ENCODE measurements around the gene DDX28. TPM values are rescaled to one million over a fixed set of nuclear protein-coding genes. Genes with fewer than 3 reads are reported as not detected.

DDX28 gene
- polyA plus RNA-seq, 3 donors: 14.7 to 42.9 (median 27.7) TPM

GRCh38 chr16:67979955-67980678, 42.9 kb downstream of the DDX28 start, which contains the start of gene DPEP3:
TSS of gene DPEP3 (minus strand) at chr16:67980499. CDS start at chr16:67980380, 119 bp downstream.
- Mint-ChIP-seq H3K36me3 (no peaks in the 10 kb centered on the region), H3K4me1 (peaks cover 22% of the 10 kb centered on the region), H3K4me3 (no peak within 1 kb of the TSS), H3K27ac (no peak within 1 kb of the TSS), H3K27me3 (ENCODE audit: low read depth in 3 of 3) (peaks cover 0 to 17% (median 7%) of the 10 kb centered on the region in 3 donors), H3K9me3 (peaks cover 0 to 8% (median 3%) of the 10 kb centered on the region in 7 donors)
- no peaks in the 10 kb centered on the region for H3K9me3 ChIP-seq (replicated peaks in 1 of 2; ENCODE audit: control insufficient read depth in 1 of 2, insufficient read depth in 1 of 2, low read length in 2 of 2)
- H3K4me2 ChIP-seq (replicated peaks; ENCODE audit: extremely low read depth, low read length, poor library complexity, severe bottlenecking): no peak within 1 kb of the TSS
- H3K27ac ChIP-seq (ENCODE audit: low read depth in 1 of 2, low read length in 2 of 2): no peak within 1 kb of the TSS
- H4K20me1 ChIP-seq (ENCODE audit: insufficient read depth, low read length): no peaks in the 10 kb centered on the region
- H3K79me2 ChIP-seq (ENCODE audit: insufficient read depth, low read length): no peaks in the 10 kb centered on the region
- 85% methylated on average over 46 of the region's 62 CpGs for WGBS (ENCODE audit: insufficient coverage)
- no peak within 1 kb of the TSS for H3K4me3 ChIP-seq (replicated peaks in 1 of 3; ENCODE audit: low read depth in 2 of 3, low read length in 3 of 3)
- no peak within 1 kb of the TSS for H3K9ac ChIP-seq (ENCODE audit: insufficient read depth, low read length, poor library complexity, severe bottlenecking)
- no peaks in the 10 kb centered on the region for H3K27me3 ChIP-seq (ENCODE audit: control insufficient read depth in 2 of 2, insufficient read depth in 2 of 2, low read length in 2 of 2)
- DNase-seq: no peak
- intact Hi-C loops (cut with micrococcal nuclease): no loop called here
- no peak within 1 kb of the TSS for H2AFZ ChIP-seq (ENCODE audit: insufficient read depth, low read depth, low read length, poor library complexity, severe bottlenecking)
- H3K4me1 ChIP-seq (ENCODE audit: control insufficient read depth in 1 of 2, insufficient read depth in 2 of 2, low read length in 2 of 2): peaks cover 18% of the 10 kb centered on the region in 2 donors
- peak; percentile 70 for TF ChIP-seq CTCF (IDR thresholded peaks at IDR 0.05)
- no peaks in the 10 kb centered on the region for H3K36me3 ChIP-seq (replicated peaks in 1 of 2; ENCODE audit: control insufficient read depth in 1 of 2, insufficient read depth in 2 of 2, low read length in 2 of 2)

GRCh38 chr16:67977469-67978227, 45.4 kb downstream of the DDX28 start:
- Histone ChIP-seq H4K20me1 (ENCODE audit: insufficient read depth, low read length) (no peaks in the 10 kb centered on the region), H3K9me3 (replicated peaks in 1 of 2; ENCODE audit: control insufficient read depth in 1 of 2, insufficient read depth in 1 of 2, low read length in 2 of 2) (no peaks in the 10 kb centered on the region), H3K27ac (ENCODE audit: low read depth in 1 of 2, low read length in 2 of 2) (no peak overlapping the region), H3K36me3 (replicated peaks in 1 of 2; ENCODE audit: control insufficient read depth in 1 of 2, insufficient read depth in 2 of 2, low read length in 2 of 2) (no peaks in the 10 kb centered on the region), H3K27me3 (ENCODE audit: control insufficient read depth in 2 of 2, insufficient read depth in 2 of 2, low read length in 2 of 2) (no peaks in the 10 kb centered on the region), H3K4me1 (ENCODE audit: control insufficient read depth in 1 of 2, insufficient read depth in 2 of 2, low read length in 2 of 2) (no peaks in the 10 kb centered on the region), H3K79me2 (ENCODE audit: insufficient read depth, low read length) (no peaks in the 10 kb centered on the region), H2AFZ (ENCODE audit: insufficient read depth, low read depth, low read length, poor library complexity, severe bottlenecking) (no peak overlapping the region), H3K4me2 (replicated peaks; ENCODE audit: extremely low read depth, low read length, poor library complexity, severe bottlenecking) (no peak overlapping the region), H3K9ac (ENCODE audit: insufficient read depth, low read length, poor library complexity, severe bottlenecking) (no peak overlapping the region), H3K4me3 (replicated peaks in 1 of 3; ENCODE audit: low read depth in 2 of 3, low read length in 3 of 3) (no peak overlapping the region)
- Mint-ChIP-seq H3K27ac (no peak overlapping the region), H3K36me3 (no peaks in the 10 kb centered on the region), H3K27me3 (ENCODE audit: low read depth in 3 of 3) (peaks cover 3 to 17% (median 9%) of the 10 kb centered on the region in 3 donors), H3K4me3 (no peak overlapping the region), H3K4me1 (no peaks in the 10 kb centered on the region), H3K9me3 (peaks cover 0 to 3% (median under 1%) of the 10 kb centered on the region in 7 donors)
- no peak for DNase-seq
- WGBS (ENCODE audit: insufficient coverage): 89% methylated on average over 2 of the region's 9 CpGs
- TF ChIP-seq CTCF (IDR thresholded peaks at IDR 0.05): no peak
- intact Hi-C loops (cut with micrococcal nuclease): no loop called here

Measured in CD14-positive monocyte (primary cell).